22Rv1 (cell line): ENCODE measurements around the gene TAS2R9.

Source experiments
- ZFX ChIP-seq: fragments of 450-650 bp; IDR thresholded peaks from 2 replicates; pipeline ENCODE4 v1.6.1; 2017; ENCODE audit warnings: antibody characterized with exemption, borderline replicate concordance
- TF ChIP-seq, protein P1 (sequence below): fragments of 450-650 bp; IDR thresholded peaks from 2 replicates; pipeline ENCODE4 v1.5.1; 2017; ENCODE audit warnings: mild to moderate bottlenecking

- TF ChIP-seq, protein P1, sequence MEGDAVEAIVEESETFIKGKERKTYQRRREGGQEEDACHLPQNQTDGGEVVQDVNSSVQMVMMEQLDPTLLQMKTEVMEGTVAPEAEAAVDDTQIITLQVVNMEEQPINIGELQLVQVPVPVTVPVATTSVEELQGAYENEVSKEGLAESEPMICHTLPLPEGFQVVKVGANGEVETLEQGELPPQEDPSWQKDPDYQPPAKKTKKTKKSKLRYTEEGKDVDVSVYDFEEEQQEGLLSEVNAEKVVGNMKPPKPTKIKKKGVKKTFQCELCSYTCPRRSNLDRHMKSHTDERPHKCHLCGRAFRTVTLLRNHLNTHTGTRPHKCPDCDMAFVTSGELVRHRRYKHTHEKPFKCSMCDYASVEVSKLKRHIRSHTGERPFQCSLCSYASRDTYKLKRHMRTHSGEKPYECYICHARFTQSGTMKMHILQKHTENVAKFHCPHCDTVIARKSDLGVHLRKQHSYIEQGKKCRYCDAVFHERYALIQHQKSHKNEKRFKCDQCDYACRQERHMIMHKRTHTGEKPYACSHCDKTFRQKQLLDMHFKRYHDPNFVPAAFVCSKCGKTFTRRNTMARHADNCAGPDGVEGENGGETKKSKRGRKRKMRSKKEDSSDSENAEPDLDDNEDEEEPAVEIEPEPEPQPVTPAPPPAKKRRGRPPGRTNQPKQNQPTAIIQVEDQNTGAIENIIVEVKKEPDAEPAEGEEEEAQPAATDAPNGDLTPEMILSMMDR = no peak
- no peak for TF ChIP-seq ZFX
These were observed 8.2 kb downstream of the TAS2R9 start for GRCh38 chr12:10801741-10802140.
